Small intestine (tissue), 7 donors: ENCODE measurements around the gene FJX1. TPM values are rescaled to one million over a fixed set of nuclear protein-coding genes. Genes with fewer than 3 reads are reported as not detected.

Source experiments
- DNase-seq, 2 donors: peaks; one replicate each; pipeline versions ENCODE4 v3.0.0 to v3.0.0-alpha.2; 2013
- FAIRE-seq: peaks from 2 replicates; lab custom pipeline; 2012; peaks lifted over from hg19 to GRCh38; lab: Jason Lieb, UNC
- H3K27ac ChIP-seq, 3 donors: one replicate each; pipeline ENCODE4 v1.5.1; 2013; ENCODE audit warnings: low read length in 2 of 3, mild to moderate bottlenecking in 2 of 3, control low read depth in 1 of 3, inconsistent platforms in 1 of 3, low read depth in 1 of 3, moderate library complexity in 1 of 3
- H3K27me3 ChIP-seq, 3 donors: one replicate each; pipeline ENCODE4 v1.6.1; 2013; ENCODE audit warnings: low read length in 3 of 3, inconsistent platforms in 1 of 3; ENCODE audit not compliant: control insufficient read depth in 3 of 3, insufficient read depth in 3 of 3
- H3K36me3 ChIP-seq, 3 donors: one replicate each; pipeline ENCODE4 v1.6.1; 2013; ENCODE audit warnings: low read length in 3 of 3, inconsistent platforms in 1 of 3, low read depth in 1 of 3, mild to moderate bottlenecking in 1 of 3, moderate library complexity in 1 of 3; ENCODE audit not compliant: control insufficient read depth in 3 of 3, insufficient read depth in 2 of 3
- H3K4me1 ChIP-seq, 3 donors: one replicate each; pipeline ENCODE4 v1.6.1; 2013; ENCODE audit warnings: low read length in 2 of 3, inconsistent platforms in 1 of 3, low read depth in 1 of 3, mild to moderate bottlenecking in 1 of 3, moderate library complexity in 1 of 3; ENCODE audit not compliant: control insufficient read depth in 3 of 3, insufficient read depth in 2 of 3
- H3K4me3 ChIP-seq, 3 donors: one replicate each; pipeline ENCODE4 v1.5.1; 2013; ENCODE audit warnings: low read length in 3 of 3, control low read depth in 1 of 3, inconsistent platforms in 1 of 3, low read depth in 1 of 3, mild to moderate bottlenecking in 1 of 3, moderate library complexity in 1 of 3
- H3K9me3 ChIP-seq, 2 donors: one replicate each; pipeline ENCODE4 v1.6.1; 2013; ENCODE audit warnings: low read depth in 1 of 2, low read length in 1 of 2; ENCODE audit not compliant: control insufficient read depth in 2 of 2, insufficient read depth in 1 of 2
- WGBS, 3 donors: extraction: QIAGEN DNeasy Blood & Tissue Kit; methylation state at CpG; one replicate each; pipeline ENCODE4 v1.1.7; 2013; 5-methylcytosine and 5-hydroxymethylcytosine counted together
- polyA plus RNA-seq, 4 donors: library from polyadenylated mRNA; stranded (reverse) in 3 of 4; unstranded in 1 of 4; fragments of 200-250 nt in 3 of 4; fragments of 120-200 nt in 1 of 4; gene quantifications; one replicate each; pipeline versions ENCODE4 v1.2.1 to v1.2.3, GENCODE V29; 2013
- donor health status: healthy with polysubstance abuse.
- donor health status: control.
- donor health status: control.
- donor health status: Bipolar disorder and iron deficiency.
- donor health status: healthy.

The FJX1 gene
- polyA plus RNA-seq, 4 donors: 0.79 to 1.3 TPM; not detected in 2

DNA sequence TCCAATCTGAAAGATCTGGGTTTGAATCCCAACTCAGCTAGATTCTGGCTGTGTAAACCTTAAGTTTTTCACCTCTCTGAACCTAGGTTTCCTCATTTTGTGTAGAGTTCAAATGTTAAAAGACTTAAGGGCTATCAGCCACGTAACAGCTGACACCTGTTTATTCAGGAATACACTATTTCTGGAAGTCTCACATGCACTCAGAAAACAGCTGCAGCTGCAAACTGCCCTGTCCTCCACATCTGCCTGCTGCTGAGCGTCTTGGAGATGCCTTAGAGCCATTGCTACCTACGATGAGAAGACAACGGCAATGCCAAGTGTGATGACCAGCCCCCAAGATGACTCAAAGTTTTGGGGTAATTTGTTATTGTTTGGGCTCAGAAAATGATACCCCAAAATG lies 37.6 kb downstream of the FJX1 start:
- DNase-seq (no peak), FAIRE-seq (no peak)
- H3K27ac ChIP-seq: no peak overlapping the region
- no peak overlapping the region for H3K4me3 ChIP-seq
- 59 to 73% (median 64%) methylated on average over 4 of the region's 4 CpGs for WGBS, 3 donors
- H3K27me3 ChIP-seq: peaks cover 0 to 20% (median 0%) of the 10 kb centered on the region in 3 donors
- H3K36me3 ChIP-seq: no peaks in the 10 kb centered on the region
- H3K9me3 ChIP-seq: no peaks in the 10 kb centered on the region
- no peaks in the 10 kb centered on the region for H3K4me1 ChIP-seq

DNA sequence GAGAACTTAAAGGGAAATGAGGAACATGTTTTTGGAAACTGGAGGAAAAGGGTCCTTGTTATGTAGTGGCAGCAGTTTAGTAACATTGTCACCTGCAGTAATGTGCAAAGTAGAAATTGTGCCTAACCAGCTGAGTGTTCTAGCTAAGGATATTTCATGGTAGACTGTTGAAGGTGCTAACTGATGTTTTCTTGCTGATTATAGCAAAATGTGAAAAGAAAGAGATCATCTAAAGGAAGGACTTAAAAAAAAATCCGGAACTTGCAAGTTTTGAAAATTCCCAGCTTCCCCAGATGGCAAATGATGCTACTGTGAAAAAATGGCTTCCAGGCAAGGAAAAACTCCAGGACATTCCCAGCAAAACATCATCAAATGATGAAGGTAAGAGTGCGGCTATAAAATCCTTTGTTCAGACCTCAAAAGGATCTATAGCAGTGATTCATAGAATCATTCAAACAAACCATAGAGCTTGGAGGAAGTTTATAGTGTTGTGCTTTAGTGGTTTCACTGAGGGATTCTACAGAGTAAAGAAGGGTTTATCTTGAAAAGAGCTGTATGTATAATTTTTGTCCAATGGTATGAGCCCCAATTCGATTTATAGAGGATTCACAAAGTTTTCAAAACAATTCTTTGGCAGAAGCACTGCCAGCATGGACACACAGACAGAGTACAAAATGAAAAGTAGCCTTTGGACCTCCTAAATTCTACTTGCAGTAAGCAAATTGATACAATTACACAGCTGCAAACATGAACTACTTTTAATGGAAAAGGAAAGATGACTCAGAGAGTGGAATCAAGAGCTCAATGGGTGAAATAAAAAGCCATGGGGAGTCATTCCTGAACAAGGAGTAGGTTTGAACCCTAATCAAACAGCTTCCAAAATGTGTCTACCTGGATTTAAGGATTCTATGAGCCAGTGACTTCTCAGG lies 40.0 kb downstream of the FJX1 start:
- DNase-seq: no peak
- Histone ChIP-seq H3K27me3 (peaks cover 0 to 14% (median 0%) of the 10 kb centered on the region in 3 donors), H3K4me3 (no peak overlapping the region), H3K9me3 (peaks cover 0 to 3% of the 10 kb centered on the region in 2 donors), H3K36me3 (peaks cover 0 to 2% (median 0%) of the 10 kb centered on the region in 3 donors), H3K4me1 (peaks cover 2 to 7% (median 2%) of the 10 kb centered on the region in 3 donors), H3K27ac (no peak overlapping the region)
- 66 to 68% (median 66%) methylated on average over 3 of the region's 3 CpGs for WGBS, 3 donors
- FAIRE-seq: no peak

DNA sequence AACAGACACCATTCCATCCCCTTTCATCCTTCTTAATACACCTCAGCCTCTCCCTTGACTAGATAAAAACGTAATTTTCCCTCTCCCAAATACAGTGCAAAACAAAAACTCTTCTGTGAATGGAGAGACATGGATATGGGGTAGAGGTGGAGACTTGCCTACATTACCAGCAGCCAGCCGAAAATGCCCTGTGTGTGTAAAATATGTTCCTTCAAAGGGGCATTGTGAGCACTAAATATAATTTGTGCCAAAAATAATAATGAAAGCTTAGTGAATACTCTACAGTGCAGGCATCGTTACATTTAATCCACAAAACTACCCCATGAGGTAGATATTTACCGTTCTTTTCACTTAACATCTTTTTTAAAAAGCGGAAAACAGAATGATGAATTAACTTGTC lies 43.3 kb downstream of the FJX1 start:
- peak overlapping the region in 2 of 3 donors; percentile 55 to 85 for H3K4me3 ChIP-seq
- peaks cover 4 to 12% (median 9%) of the 10 kb centered on the region in 3 donors for H3K4me1 ChIP-seq
- 10 to 43% (median 30%) methylated on average over 5 of the region's 5 CpGs for WGBS, 3 donors
- H3K27ac ChIP-seq: peak overlapping the region in 1 of 3 donors; percentile 77
- DNase-seq (no peak), FAIRE-seq (no peak)
- peaks cover 0 to 10% (median 0%) of the 10 kb centered on the region in 3 donors for H3K36me3 ChIP-seq
- H3K9me3 ChIP-seq: peaks cover 0 to 22% of the 10 kb centered on the region in 2 donors
- H3K27me3 ChIP-seq: peaks cover 0 to 2% (median 0%) of the 10 kb centered on the region in 3 donors

DNA sequence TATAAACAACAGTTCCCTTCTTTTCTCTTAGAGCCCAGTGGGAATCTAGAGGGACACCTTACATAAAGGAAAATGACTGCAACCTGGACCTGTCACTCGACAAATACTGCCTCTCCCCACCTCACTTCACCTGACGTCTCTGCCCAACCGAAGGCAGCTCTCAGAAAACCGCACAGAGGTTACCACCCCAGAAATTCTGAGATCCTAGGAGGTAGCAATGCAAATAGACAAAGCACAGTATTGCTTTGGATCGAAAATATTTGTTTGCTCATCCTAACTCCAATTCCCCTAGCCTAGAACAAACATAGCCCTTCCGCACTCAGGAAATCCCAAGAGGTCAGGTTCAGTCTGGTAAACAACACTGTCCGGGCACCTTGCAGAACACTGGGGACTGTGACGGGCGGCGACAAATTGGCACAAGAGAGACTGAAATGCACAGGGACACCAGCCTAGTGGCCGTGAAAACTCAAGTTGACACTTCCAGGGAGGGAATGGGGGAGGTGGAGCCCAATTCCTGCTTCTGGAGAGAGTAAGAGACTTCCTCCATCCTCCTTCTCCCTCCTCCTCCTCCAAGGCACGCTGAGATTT lies 43.9 kb downstream of the FJX1 start:
- Histone ChIP-seq H3K9me3 (peaks cover 0 to 24% of the 10 kb centered on the region in 2 donors), H3K27ac (peak overlapping the region; percentile 77 to 95 (median 95)), H3K4me1 (peaks cover 4 to 12% (median 9%) of the 10 kb centered on the region in 3 donors), H3K27me3 (no peaks in the 10 kb centered on the region), H3K36me3 (peaks cover 0 to 11% (median 0%) of the 10 kb centered on the region in 3 donors), H3K4me3 (peak overlapping the region; percentile 55 to 91 (median 85))
- DNase-seq: no peak
- 3 to 4% (median 4%) methylated on average over 12 of the region's 12 CpGs for WGBS, 3 donors
- FAIRE-seq: no peak

DNA sequence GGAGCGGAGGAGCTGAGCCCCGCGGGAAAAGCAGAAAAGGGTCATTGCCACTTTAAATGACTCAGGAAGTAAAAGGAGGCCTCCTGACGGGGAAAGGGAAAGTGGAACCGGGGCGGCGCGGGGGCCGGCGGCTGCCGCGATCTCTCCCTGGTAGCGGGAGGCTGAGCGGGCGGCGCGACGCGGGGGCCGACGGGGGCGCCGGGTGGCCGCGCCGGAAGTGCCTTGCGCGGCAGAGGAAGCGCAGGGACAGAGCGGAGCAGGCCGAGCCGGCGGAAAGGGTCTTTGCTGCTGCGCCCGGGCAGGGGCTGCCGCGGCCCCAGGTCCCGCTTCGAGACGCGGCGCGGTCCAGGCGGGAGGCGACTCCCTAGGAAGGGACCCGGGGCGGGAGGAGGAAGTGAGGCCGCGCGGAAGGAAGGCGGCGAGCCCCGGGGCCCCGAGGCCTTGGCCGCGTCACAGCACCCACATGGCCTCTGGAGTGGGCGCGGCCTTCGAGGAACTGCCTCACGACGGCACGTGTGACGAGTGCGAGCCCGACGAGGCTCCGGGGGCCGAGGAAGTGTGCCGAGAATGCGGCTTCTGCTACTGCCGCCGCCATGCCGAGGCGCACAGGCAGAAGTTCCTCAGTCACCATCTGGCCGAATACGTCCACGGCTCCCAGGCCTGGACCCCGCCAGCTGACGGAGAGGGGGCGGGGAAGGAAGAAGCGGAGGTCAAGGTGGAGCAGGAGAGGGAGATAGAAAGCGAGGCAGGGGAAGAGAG lies 44.6 kb downstream of the FJX1 start, which contains the start of gene TRIM44:
Gene TRIM44, plus strand, starts transcription at position 127 of the 759 bp plus-strand sequence. Its CDS starts 337 bp downstream, at position 464.
- H3K36me3 ChIP-seq: peaks cover 0 to 14% (median 0%) of the 10 kb centered on the region in 3 donors
- no peak for FAIRE-seq
- WGBS, 3 donors: 3 to 5% (median 4%) methylated on average over 57 to 82 of the region's 82 CpGs
- H3K27ac ChIP-seq: peak within 1 kb of the TSS; percentile 77 to 95 (median 95)
- H3K9me3 ChIP-seq: peaks cover 0 to 27% of the 10 kb centered on the region in 2 donors
- peak; percentile 85 to 95 for DNase-seq
- H3K27me3 ChIP-seq: no peaks in the 10 kb centered on the region
- H3K4me1 ChIP-seq: peaks cover 4 to 12% (median 9%) of the 10 kb centered on the region in 3 donors
- peak within 1 kb of the TSS; percentile 55 to 91 (median 85) for H3K4me3 ChIP-seq

DNA sequence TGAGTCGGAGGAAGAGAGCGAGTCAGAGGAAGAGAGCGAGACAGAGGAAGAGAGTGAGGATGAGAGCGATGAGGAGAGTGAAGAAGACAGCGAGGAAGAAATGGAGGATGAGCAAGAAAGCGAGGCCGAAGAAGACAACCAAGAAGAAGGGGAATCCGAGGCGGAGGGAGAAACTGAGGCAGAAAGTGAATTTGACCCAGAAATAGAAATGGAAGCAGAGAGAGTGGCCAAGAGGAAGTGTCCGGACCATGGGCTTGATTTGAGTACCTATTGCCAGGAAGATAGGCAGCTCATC lies 45.1 kb downstream of the FJX1 start:
- FAIRE-seq (no peak), DNase-seq (no peak)
- WGBS, 3 donors: 83 to 92% (median 86%) methylated on average over 10 of the region's 10 CpGs

DNA sequence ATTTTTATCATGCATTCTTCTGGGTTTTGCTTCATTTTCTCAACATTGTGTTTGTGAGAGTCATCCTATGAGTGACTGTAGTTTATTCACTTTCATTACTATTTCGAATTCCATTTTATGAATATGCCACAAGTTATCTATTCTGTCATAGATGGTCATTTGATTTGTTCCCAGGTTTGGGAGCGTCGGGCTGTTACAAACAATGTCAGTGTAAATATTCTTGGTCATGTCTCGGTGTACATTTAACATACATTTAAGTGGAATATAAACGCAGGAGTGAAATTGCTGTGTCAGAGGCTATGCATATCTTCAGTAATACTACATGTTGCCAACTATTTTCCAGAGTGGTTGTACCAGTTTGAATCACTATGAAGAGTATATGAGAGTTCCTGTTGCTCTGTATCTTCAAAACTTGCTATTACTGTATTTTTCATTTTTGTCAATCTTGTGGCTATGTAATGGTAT lies 46.7 kb downstream of the FJX1 start:
- FAIRE-seq (no peak), DNase-seq (no peak)
- peaks cover 0 to 14% (median 0%) of the 10 kb centered on the region in 3 donors for H3K36me3 ChIP-seq
- peaks cover 0 to 32% of the 10 kb centered on the region in 2 donors for H3K9me3 ChIP-seq
- no peaks in the 10 kb centered on the region for H3K27me3 ChIP-seq
- no peak overlapping the region for H3K4me3 ChIP-seq
- H3K27ac ChIP-seq: no peak overlapping the region
- peaks cover 4 to 12% (median 9%) of the 10 kb centered on the region in 3 donors for H3K4me1 ChIP-seq
- 96 to 98% (median 97%) methylated on average over 5 of the region's 5 CpGs for WGBS, 3 donors

More for the DNA sequence above, 45.1 kb downstream of the FJX1 start:
- peak overlapping the region in 2 of 3 donors; percentile 55 to 85 for H3K4me3 ChIP-seq
- H3K9me3 ChIP-seq: peaks cover 0 to 31% of the 10 kb centered on the region in 2 donors
- peaks cover 0 to 14% (median 0%) of the 10 kb centered on the region in 3 donors for H3K36me3 ChIP-seq
- no peaks in the 10 kb centered on the region for H3K27me3 ChIP-seq
- peaks cover 4 to 12% (median 9%) of the 10 kb centered on the region in 3 donors for H3K4me1 ChIP-seq
- peak overlapping the region; percentile 77 to 95 (median 95) for H3K27ac ChIP-seq
